ENCODE data around the gene VENTX. TPM values are rescaled to one million over a fixed set of nuclear protein-coding genes. Genes with fewer than 3 reads are reported as not detected.

Gene VENTX
- total and polyA plus RNA-seq, 10 of the 15 experiments (the other 5 are each of a cell fraction or from before 2014, with no cell fraction given), result 0.05 TPM; not detected in 9

DNA sequence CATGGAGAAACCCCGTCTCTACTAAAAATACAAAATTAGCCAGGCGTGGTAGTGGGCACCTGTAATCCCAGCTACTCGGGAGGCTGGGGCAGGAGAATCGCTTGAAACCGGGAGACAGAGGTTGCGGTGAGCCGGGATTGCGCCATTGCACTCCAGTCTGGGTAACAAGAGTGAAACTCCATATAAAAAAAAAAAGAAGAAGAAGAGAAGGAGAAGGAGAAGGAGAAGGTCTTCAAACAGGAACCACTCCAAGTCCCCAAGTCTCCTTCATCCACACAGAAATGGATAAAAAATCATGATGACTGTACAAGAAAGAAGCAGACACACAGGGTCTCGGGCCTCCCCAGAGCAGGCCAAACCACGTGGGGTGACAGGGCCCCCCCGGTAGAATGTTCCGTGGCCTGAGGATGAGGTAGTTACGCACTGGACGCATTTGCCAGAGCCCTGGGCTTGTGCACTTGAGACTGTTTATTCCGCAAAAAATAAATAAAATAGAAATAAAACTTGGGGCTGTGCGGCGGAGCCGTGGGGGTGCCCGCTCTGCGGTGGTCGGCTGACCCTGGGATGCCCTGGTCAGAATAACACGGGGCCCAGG is 15.8 kb downstream of the VENTX start (continued):
- no peak for TF ChIP-seq MXI1 (IDR thresholded peaks at IDR 0.05; ENCODE audit: low read depth, low read length)
- TF ChIP-seq, protein P1, sequence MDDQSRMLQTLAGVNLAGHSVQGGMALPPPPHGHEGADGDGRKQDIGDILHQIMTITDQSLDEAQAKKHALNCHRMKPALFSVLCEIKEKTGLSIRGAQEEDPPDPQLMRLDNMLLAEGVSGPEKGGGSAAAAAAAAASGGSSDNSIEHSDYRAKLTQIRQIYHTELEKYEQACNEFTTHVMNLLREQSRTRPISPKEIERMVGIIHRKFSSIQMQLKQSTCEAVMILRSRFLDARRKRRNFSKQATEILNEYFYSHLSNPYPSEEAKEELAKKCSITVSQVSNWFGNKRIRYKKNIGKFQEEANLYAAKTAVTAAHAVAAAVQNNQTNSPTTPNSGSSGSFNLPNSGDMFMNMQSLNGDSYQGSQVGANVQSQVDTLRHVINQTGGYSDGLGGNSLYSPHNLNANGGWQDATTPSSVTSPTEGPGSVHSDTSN (IDR thresholded peaks at IDR 0.05; ENCODE audit: insufficient replicate concordance, low read depth, low read length), result no peak
- TF ChIP-seq POLR2A (IDR thresholded peaks at IDR 0.05; ENCODE audit: low read depth, low read length), result no peak
- TF ChIP-seq, protein P2, sequence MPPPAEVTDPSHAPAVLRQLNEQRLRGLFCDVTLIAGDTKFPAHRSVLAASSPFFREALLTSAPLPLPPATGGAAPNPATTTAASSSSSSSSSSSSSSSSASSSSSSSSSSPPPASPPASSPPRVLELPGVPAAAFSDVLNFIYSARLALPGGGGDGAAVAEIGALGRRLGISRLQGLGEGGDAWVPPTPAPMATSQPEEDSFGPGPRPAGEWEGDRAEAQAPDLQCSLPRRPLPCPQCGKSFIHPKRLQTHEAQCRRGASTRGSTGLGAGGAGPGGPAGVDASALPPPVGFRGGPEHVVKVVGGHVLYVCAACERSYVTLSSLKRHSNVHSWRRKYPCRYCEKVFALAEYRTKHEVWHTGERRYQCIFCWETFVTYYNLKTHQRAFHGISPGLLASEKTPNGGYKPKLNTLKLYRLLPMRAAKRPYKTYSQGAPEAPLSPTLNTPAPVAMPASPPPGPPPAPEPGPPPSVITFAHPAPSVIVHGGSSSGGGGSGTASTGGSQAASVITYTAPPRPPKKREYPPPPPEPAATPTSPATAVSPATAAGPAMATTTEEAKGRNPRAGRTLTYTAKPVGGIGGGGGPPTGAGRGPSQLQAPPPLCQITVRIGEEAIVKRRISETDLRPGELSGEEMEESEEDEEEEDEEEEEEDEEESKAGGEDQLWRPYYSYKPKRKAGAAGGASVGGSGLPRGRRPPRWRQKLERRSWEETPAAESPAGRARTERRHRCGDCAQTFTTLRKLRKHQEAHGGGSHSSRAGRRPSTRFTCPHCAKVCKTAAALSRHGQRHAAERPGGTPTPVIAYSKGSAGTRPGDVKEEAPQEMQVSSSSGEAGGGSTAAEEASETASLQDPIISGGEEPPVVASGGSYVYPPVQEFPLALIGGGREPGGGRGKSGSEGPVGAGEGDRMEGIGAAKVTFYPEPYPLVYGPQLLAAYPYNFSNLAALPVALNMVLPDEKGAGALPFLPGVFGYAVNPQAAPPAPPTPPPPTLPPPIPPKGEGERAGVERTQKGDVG (CRISPR knock-in tag; IDR thresholded peaks at IDR 0.05), result no peak
- no peak for TF ChIP-seq HCFC1 (IDR thresholded peaks at IDR 0.05; ENCODE audit: low read length)
- no peak for TF ChIP-seq GATAD2B (conservative IDR thresholded peaks at IDR 0.05; ENCODE audit: low read depth)

DNA sequence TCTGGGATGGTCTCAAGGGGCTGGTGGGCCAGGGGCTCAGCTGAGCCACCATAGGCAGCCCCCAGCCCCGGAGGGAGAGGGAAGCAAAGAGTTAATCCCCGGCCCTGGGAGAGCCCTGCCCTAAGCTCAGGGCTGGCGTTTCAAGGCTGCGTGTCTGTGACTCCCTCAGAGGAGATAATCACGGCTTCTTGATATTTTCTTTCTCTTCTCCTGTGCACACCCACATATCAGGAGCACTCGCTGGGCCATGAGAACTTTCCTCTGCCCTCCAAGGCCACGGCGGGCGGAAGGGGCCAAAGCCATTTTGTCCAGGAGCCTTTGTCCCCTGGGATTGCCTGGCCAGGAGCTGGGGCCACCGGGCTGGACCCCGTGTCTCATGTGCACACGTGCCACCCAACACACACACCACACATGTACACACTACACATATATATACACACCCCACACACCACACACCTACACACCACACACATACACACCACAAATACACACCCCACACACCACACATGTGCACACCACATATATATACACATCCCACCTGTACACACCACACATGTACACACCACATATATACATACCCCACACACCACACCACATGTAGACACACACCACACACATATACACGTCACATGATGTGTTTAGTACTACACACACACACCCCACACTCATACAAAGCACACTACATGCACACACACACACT is 16.9 kb downstream of the VENTX start:
- no peaks in the 10 kb centered on the region for H3K27me3 ChIP-seq (replicated peaks in 1 of 2; ENCODE audit: control insufficient read depth in 2 of 2, insufficient read depth in 2 of 2, low read length in 1 of 2)
- H3K9me3 ChIP-seq (replicated peaks; ENCODE audit: control insufficient read depth, insufficient read depth, low read length), result no peaks in the 10 kb centered on the region
- TF ChIP-seq TCF7 (IDR thresholded peaks at IDR 0.05; ENCODE audit: borderline replicate concordance) (no peak), MTA3 (IDR thresholded peaks at IDR 0.05; ENCODE audit: borderline replicate concordance, low read length) (no peak)
- no peaks in the 10 kb centered on the region for H3K79me2 ChIP-seq (ENCODE audit: control insufficient read depth, insufficient read depth, low read length)
- BruUV-seq (replicated peaks), result no TSS peak
- no peak overlapping the region for H2AFZ ChIP-seq (ENCODE audit: control insufficient read depth, low read depth, low read length)
- intact Hi-C loops (cut with micrococcal nuclease; ENCODE audit: unreplicated experiment), result no loop called here
- CTCF ChIA-PET, result no interaction called here
- 45% methylated on average over 13 of the region's 13 CpGs for WGBS (ENCODE audit: insufficient coverage, insufficient replicate concordance, low lambda C conversion rate, missing lambda C conversion rate)
- SMC1A ChIA-PET (ENCODE audit: uncharacterized antibody, unreplicated experiment), result no interaction called here
- POLR2A ChIA-PET, result no interaction called here
- H3K27ac ChIP-seq (ENCODE audit: control insufficient read depth, insufficient read depth), result no peak overlapping the region
- H3K36me3 ChIP-seq (ENCODE audit: control insufficient read depth in 2 of 2, insufficient read depth in 2 of 2, low read length in 1 of 2), result no peaks in the 10 kb centered on the region
- H3K4me2 ChIP-seq (ENCODE audit: control insufficient read depth, insufficient read depth), result no peak overlapping the region
- DNase-seq (ENCODE audit: low read depth, low spot score) (no peak), FAIRE-seq (no peak), ATAC-seq (no peak)
- no peak overlapping the region for H3K4me3 ChIP-seq
- in situ Hi-C loops (cut with MboI), result no loop called here
- no peak overlapping the region for H3K9ac ChIP-seq (ENCODE audit: control insufficient read depth, insufficient read depth, low read length)
- H4K20me1 ChIP-seq (ENCODE audit: control insufficient read depth, insufficient read depth), result no peaks in the 10 kb centered on the region
- RAD21 ChIA-PET (ENCODE audit: unreplicated experiment), result no interaction called here
- peaks cover 23% of the 10 kb centered on the region for H3K4me1 ChIP-seq (ENCODE audit: control insufficient read depth, insufficient read depth, low read length)
